ENCODE results near the gene KLK8.

- no peak for TF ChIP-seq SETDB1 (IDR thresholded peaks at IDR 0.05; ENCODE audit: insufficient read length, low read length)
- TF ChIP-seq ZNF184 (tag by site-specific recombination; IDR thresholded peaks at IDR 0.05) = no peak
- TF ChIP-seq ZFP3 (tag by site-specific recombination; IDR thresholded peaks at IDR 0.05; ENCODE audit: low read depth) = no peak
- TF ChIP-seq KLF10 (tag by site-specific recombination; IDR thresholded peaks at IDR 0.05) = no peak
- no peak for TF ChIP-seq ZBTB49 (tag by site-specific recombination; IDR thresholded peaks at IDR 0.05; ENCODE audit: low read depth)
- TF ChIP-seq, protein P1, sequence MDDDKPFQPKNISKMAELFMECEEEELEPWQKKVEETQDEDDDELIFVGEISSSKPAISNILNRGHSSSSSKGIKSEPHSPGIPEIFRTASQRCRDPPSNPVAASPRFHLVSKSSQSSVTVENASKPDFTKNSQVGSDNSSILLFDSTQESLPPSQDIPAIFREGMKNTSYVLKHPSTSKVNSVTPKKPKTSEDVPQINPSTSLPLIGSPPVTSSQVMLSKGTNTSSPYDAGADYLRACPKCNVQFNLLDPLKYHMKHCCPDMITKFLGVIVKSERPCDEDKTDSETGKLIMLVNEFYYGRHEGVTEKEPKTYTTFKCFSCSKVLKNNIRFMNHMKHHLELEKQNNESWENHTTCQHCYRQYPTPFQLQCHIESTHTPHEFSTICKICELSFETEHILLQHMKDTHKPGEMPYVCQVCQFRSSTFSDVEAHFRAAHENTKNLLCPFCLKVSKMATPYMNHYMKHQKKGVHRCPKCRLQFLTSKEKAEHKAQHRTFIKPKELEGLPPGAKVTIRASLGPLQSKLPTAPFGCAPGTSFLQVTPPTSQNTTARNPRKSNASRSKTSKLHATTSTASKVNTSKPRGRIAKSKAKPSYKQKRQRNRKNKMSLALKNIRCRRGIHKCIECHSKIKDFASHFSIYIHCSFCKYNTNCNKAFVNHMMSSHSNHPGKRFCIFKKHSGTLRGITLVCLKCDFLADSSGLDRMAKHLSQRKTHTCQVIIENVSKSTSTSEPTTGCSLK (tag by site-specific recombination; IDR thresholded peaks at IDR 0.05) = no peak
- TF ChIP-seq, protein P2, sequence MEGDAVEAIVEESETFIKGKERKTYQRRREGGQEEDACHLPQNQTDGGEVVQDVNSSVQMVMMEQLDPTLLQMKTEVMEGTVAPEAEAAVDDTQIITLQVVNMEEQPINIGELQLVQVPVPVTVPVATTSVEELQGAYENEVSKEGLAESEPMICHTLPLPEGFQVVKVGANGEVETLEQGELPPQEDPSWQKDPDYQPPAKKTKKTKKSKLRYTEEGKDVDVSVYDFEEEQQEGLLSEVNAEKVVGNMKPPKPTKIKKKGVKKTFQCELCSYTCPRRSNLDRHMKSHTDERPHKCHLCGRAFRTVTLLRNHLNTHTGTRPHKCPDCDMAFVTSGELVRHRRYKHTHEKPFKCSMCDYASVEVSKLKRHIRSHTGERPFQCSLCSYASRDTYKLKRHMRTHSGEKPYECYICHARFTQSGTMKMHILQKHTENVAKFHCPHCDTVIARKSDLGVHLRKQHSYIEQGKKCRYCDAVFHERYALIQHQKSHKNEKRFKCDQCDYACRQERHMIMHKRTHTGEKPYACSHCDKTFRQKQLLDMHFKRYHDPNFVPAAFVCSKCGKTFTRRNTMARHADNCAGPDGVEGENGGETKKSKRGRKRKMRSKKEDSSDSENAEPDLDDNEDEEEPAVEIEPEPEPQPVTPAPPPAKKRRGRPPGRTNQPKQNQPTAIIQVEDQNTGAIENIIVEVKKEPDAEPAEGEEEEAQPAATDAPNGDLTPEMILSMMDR (tag by site-specific recombination; IDR thresholded peaks at IDR 0.05) = no peak
- no peak for TF ChIP-seq KLF16 (tag by site-specific recombination; IDR thresholded peaks at IDR 0.05)
- TF ChIP-seq, protein P3, sequence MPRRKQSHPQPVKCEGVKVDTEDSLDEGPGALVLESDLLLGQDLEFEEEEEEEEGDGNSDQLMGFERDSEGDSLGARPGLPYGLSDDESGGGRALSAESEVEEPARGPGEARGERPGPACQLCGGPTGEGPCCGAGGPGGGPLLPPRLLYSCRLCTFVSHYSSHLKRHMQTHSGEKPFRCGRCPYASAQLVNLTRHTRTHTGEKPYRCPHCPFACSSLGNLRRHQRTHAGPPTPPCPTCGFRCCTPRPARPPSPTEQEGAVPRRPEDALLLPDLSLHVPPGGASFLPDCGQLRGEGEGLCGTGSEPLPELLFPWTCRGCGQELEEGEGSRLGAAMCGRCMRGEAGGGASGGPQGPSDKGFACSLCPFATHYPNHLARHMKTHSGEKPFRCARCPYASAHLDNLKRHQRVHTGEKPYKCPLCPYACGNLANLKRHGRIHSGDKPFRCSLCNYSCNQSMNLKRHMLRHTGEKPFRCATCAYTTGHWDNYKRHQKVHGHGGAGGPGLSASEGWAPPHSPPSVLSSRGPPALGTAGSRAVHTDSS (tag by site-specific recombination; IDR thresholded peaks at IDR 0.05) = no peak
- TF ChIP-seq ZNF24 (tag by site-specific recombination; IDR thresholded peaks at IDR 0.05) = no peak
- no peak for TF ChIP-seq REST (tag by site-specific recombination; IDR thresholded peaks at IDR 0.05)
- TF ChIP-seq OSR2 (tag by site-specific recombination; IDR thresholded peaks at IDR 0.05) = no peak
These were observed 423 bp downstream of the KLK8 start for GRCh38 chr19:51000981-51001380.

Data from HEK293 (cell line).